Mesendoderm (in vitro differentiated cells): Measurements from ENCODE around the gene MAMDC4.
"Not testable (repeated sequence)": the region's sequence is repeated elsewhere in the genome, so short reads cannot be mapped to it uniquely, and the experiment has no call there.

Experiments
- DNase-seq: peaks from one replicate; pipeline ENCODE4 v3.0.0; 2013
- H2AK5ac ChIP-seq: 2 replicates; pipeline ENCODE4 v1.6.1; 2013; ENCODE audit warnings: low read length, inconsistent platforms
- H2BK120ac ChIP-seq: 2 replicates; pipeline ENCODE4 v1.6.1; 2013; ENCODE audit warnings: low read depth, mild to moderate bottlenecking, low read length, moderate library complexity, mixed read lengths
- H2BK15ac ChIP-seq: replicated peaks from 2 replicates; pipeline ENCODE4 v1.6.1; 2013; ENCODE audit warnings: low read depth, mild to moderate bottlenecking, moderate library complexity
- H2BK5ac ChIP-seq: 2 replicates; pipeline ENCODE4 v1.6.1; 2013; ENCODE audit warnings: low read length, inconsistent platforms
- H3K18ac ChIP-seq: 2 replicates; pipeline ENCODE4 v1.6.1; 2013; ENCODE audit warnings: mild to moderate bottlenecking, low read length, mixed read lengths
- H3K23ac ChIP-seq: one replicate; pipeline ENCODE4 v1.6.1; 2013; ENCODE audit warnings: low read length
- H3K27ac ChIP-seq: 2 replicates; pipeline ENCODE4 v1.5.1; 2013; ENCODE audit warnings: low read depth, mild to moderate bottlenecking, inconsistent platforms, low read length, moderate library complexity
- H3K27me3 ChIP-seq: 2 replicates; pipeline ENCODE4 v1.6.1; 2013; ENCODE audit warnings: low read length, control low read depth, mild to moderate bottlenecking, inconsistent platforms; ENCODE audit not compliant: insufficient read depth, poor library complexity
- H3K36me3 ChIP-seq: 2 replicates; pipeline ENCODE4 v1.6.1; 2013; ENCODE audit warnings: low read length, inconsistent platforms; ENCODE audit not compliant: control insufficient read depth, insufficient read depth
- H3K4ac ChIP-seq: one replicate; pipeline ENCODE4 v1.6.1; 2013; ENCODE audit warnings: low read depth, mild to moderate bottlenecking, low read length, moderate library complexity
- H3K4me1 ChIP-seq: 2 replicates; pipeline ENCODE4 v1.6.1; 2013; ENCODE audit warnings: low read depth, low read length, inconsistent platforms; ENCODE audit not compliant: control insufficient read depth
- H3K4me2 ChIP-seq: 2 replicates; pipeline ENCODE4 v1.6.1; 2013; ENCODE audit warnings: low read length
- H3K4me3 ChIP-seq: 2 replicates; pipeline ENCODE4 v1.5.1; 2013; ENCODE audit warnings: mild to moderate bottlenecking, low read length
- H3K56ac ChIP-seq: one replicate; pipeline ENCODE4 v1.6.1; 2013; ENCODE audit warnings: low read length
- H3K79me1 ChIP-seq: 2 replicates; pipeline ENCODE4 v1.6.1; 2013; ENCODE audit warnings: low read length, inconsistent platforms
- H3K79me2 ChIP-seq: 2 replicates; pipeline ENCODE4 v1.6.1; 2013; ENCODE audit warnings: mild to moderate bottlenecking, low read length; ENCODE audit not compliant: control insufficient read depth, insufficient read depth
- H3K9ac ChIP-seq: 2 replicates; pipeline ENCODE4 v1.6.1; 2013; ENCODE audit warnings: low read length, inconsistent platforms
- H4K5ac ChIP-seq: one replicate; pipeline ENCODE4 v1.6.1; 2013; ENCODE audit warnings: low read length
- H4K8ac ChIP-seq: one replicate; pipeline ENCODE4 v1.6.1; 2013; ENCODE audit warnings: low read depth, mild to moderate bottlenecking, control low read depth, low read length, moderate library complexity
- WGBS: extraction: QIAGEN DNeasy Blood & Tissue Kit; methylation state at CpG from one replicate; pipeline ENCODE4 v1.1.7; 2013; ENCODE audit warnings: low lambda C conversion rate, missing lambda C conversion rate; ENCODE audit not compliant: insufficient coverage; ENCODE audit errors: extremely low coverage; 5-methylcytosine and 5-hydroxymethylcytosine counted together

MAMDC4 gene

DNA sequence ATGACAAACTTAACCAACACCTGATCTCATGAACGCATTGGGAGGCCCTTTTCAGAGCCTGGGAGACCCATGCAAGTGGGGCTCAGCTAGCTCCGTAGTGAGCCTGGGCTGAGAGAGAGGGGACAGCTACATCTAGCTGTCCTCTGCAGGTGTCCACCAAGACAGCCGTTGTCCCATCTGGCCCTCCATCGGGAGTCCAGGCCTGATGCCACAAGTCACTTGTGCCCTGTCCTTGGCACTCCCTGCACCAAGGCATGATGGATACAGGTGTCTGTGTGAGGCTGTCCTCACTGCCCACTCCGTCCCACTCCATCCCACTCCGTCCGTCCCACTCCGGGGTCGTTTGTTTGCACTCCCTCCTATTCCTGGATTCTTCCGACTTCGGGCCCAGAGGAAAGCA lies 16.5 kb downstream of the MAMDC4 start:
- no peak overlapping the region for H3K27ac ChIP-seq
- no peak for DNase-seq
- H2BK120ac ChIP-seq: no peak overlapping the region
- H3K9ac ChIP-seq: no peak overlapping the region
- no CpG with 5 or more reads among the region's 11 CpGs for WGBS
- peaks cover 4% of the 10 kb centered on the region for H3K4me1 ChIP-seq
- H3K36me3 ChIP-seq: no peaks in the 10 kb centered on the region
- peaks cover 10% of the 10 kb centered on the region for H3K79me2 ChIP-seq
- no peak overlapping the region for H3K56ac ChIP-seq
- H3K4ac ChIP-seq: no peak overlapping the region
- no peak overlapping the region for H3K23ac ChIP-seq
- H4K5ac ChIP-seq: no peak overlapping the region
- H3K79me1 ChIP-seq: peaks cover 12% of the 10 kb centered on the region
- H2BK15ac ChIP-seq: no peak overlapping the region
- H3K4me3 ChIP-seq: no peak overlapping the region
- H2BK5ac ChIP-seq: no peak overlapping the region
- H3K18ac ChIP-seq: no peak overlapping the region
- no peak overlapping the region for H2AK5ac ChIP-seq
- H4K8ac ChIP-seq: no peak overlapping the region
- no peaks in the 10 kb centered on the region for H3K27me3 ChIP-seq
- H3K4me2 ChIP-seq: no peak overlapping the region

DNA sequence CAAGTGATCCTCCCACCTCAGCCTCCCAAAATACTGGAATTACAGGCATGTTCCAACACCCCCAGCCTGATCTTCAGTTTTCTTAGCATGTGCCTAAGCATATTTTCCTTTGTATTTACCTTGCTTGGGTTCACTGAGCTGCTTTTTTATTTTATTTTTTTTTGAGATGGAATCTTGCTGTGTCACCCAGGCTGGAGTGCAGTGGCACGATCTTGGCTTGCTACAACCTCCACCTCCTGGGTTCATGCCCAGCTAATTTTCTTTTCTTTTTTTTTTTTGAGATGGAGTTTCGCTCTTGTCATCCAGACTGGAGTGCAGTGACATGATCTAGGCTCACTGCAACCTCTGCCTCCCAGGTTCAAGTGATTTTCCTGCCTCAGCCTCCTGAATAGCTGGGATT lies 17.5 kb downstream of the MAMDC4 start:
- not testable (repeated sequence) for H3K23ac ChIP-seq, H3K18ac ChIP-seq, H3K27me3 ChIP-seq, H3K4ac ChIP-seq, H3K36me3 ChIP-seq, H4K8ac ChIP-seq, DNase-seq, H2BK5ac ChIP-seq, H2BK15ac ChIP-seq, H3K4me1 ChIP-seq, H3K79me1 ChIP-seq, H2BK120ac ChIP-seq, H3K9ac ChIP-seq, H2AK5ac ChIP-seq, H3K56ac ChIP-seq, H3K4me3 ChIP-seq, H3K27ac ChIP-seq, H3K79me2 ChIP-seq, H3K4me2 ChIP-seq, H4K5ac ChIP-seq
- no CpG with 5 or more reads among the region's 2 CpGs for WGBS

DNA sequence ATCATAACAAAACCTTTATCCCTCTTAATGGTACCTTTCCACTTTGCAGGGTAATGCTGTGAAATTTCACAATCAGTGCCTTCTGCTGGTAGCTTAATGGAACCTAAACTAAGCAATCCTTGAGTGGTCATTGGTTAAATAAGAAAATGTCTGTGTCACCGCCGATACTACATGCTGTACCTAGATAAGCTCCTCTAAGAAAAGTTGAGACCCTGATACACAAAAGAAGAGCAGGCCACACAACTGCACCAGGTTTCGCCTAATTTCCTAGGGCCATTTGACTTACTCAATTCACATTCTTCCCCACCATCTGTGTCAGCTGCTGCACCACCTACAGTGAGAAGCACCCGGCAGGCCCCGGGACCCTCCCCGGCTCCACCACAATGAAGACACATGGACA lies 23.0 kb downstream of the MAMDC4 start:
- WGBS: no CpG with 5 or more reads among the region's 6 CpGs
- Histone ChIP-seq H3K27me3 (no peaks in the 10 kb centered on the region), H3K79me2 (no peaks in the 10 kb centered on the region), H3K36me3 (no peaks in the 10 kb centered on the region), H3K4me2 (no peak overlapping the region), H3K18ac (no peak overlapping the region), H2BK5ac (no peak overlapping the region), H2BK120ac (no peak overlapping the region), H3K4ac (no peak overlapping the region), H3K56ac (no peak overlapping the region), H3K79me1 (no peaks in the 10 kb centered on the region), H3K4me3 (no peak overlapping the region), H3K9ac (no peak overlapping the region), H2AK5ac (no peak overlapping the region), H4K5ac (no peak overlapping the region), H3K4me1 (no peaks in the 10 kb centered on the region), H3K23ac (no peak overlapping the region), H2BK15ac (no peak overlapping the region), H3K27ac (no peak overlapping the region), H4K8ac (no peak overlapping the region)
- no peak for DNase-seq

DNA sequence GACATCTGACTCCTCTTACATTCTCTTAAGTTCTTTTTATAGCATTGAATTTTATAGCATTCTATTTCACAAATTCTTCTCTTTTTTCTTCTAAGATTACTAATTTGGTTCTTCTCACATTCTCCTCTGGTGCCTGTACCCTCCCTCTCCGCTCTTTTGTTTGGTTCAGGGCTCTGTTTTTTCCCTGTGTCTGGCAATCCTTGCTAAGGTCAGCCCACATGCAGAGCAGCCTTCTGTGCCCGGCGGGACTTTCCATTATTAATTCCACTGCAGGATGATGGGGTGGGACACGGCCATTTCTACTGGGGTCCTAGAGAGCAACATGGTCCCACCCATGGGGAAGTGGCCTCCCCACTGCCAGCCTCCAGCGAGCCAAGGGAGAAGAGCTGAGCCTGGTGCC lies 24.3 kb downstream of the MAMDC4 start:
- Histone ChIP-seq H3K79me1 (no peaks in the 10 kb centered on the region), H2BK5ac (no peak overlapping the region), H3K27ac (no peak overlapping the region), H3K27me3 (no peaks in the 10 kb centered on the region), H3K56ac (no peak overlapping the region), H3K4ac (no peak overlapping the region), H3K9ac (no peak overlapping the region), H4K8ac (no peak overlapping the region), H3K18ac (no peak overlapping the region), H2AK5ac (no peak overlapping the region), H2BK15ac (no peak overlapping the region), H3K36me3 (no peaks in the 10 kb centered on the region), H2BK120ac (no peak overlapping the region), H3K79me2 (no peaks in the 10 kb centered on the region), H3K23ac (no peak overlapping the region), H3K4me1 (no peaks in the 10 kb centered on the region), H3K4me2 (no peak overlapping the region), H4K5ac (no peak overlapping the region), H3K4me3 (no peak overlapping the region)
- DNase-seq: no peak
- WGBS: no CpG with 5 or more reads among the region's 5 CpGs

DNA sequence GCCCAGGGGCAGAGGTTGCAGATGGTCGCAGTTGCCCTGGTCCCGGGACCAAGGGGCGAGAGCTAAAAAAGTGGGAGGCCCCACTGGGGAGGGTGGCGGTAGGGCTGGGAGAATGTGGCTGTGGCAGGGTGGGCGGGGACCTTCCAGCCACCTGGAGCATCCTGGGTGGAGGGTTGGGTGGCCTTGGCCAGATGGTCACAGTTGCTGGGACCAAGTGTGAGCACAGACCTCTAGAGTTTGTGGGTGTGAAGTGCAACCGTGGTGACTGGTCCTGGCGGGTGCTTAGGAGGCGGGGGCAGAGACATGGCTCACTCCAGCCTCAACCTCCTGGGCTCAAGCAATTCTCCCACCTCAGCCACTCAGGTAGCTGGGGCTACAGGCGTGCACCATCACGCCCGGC lies 28.5 kb downstream of the MAMDC4 start:
- Histone ChIP-seq H3K4me1 (no peaks in the 10 kb centered on the region), H3K79me2 (no peaks in the 10 kb centered on the region), H3K18ac (no peak overlapping the region), H3K23ac (no peak overlapping the region), H3K4me3 (no peak overlapping the region), H3K4ac (no peak overlapping the region), H3K79me1 (no peaks in the 10 kb centered on the region), H3K27ac (no peak overlapping the region), H3K9ac (no peak overlapping the region), H2BK15ac (no peak overlapping the region), H2AK5ac (no peak overlapping the region), H2BK5ac (no peak overlapping the region), H3K36me3 (no peaks in the 10 kb centered on the region), H3K27me3 (no peaks in the 10 kb centered on the region), H3K4me2 (no peak overlapping the region), H4K8ac (no peak overlapping the region), H2BK120ac (no peak overlapping the region), H3K56ac (no peak overlapping the region), H4K5ac (no peak overlapping the region)
- no peak for DNase-seq
- WGBS: no CpG with 5 or more reads among the region's 11 CpGs

DNA sequence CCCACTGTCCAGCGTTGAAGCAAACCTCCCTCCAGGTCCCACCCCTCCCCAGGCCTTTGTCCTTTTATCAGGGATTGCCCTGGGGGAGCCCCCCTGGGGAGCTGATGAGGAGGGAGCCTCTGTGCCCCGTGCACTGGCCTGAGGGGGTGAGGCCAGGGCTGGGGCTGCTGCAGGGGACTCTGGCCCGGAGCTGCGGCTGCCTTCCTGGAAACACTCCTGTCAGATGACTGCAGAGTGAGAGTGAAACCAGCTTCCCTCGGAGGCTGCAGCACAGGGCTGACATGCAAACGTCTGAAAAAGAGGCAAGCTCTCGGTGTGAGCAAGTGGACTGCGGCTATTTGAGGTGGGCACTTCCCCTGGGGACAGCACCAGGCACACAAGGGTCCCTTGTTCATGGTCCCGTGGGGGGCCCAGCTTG lies 29.6 kb downstream of the MAMDC4 start:
- Histone ChIP-seq H2AK5ac (no peak overlapping the region), H3K4ac (no peak overlapping the region), H3K4me3 (no peak overlapping the region), H3K56ac (peak overlapping the region; percentile 15), H4K8ac (no peak overlapping the region), H3K36me3 (no peaks in the 10 kb centered on the region), H4K5ac (no peak overlapping the region), H3K27ac (no peak overlapping the region), H3K4me2 (no peak overlapping the region), H3K4me1 (no peaks in the 10 kb centered on the region), H3K18ac (no peak overlapping the region), H2BK15ac (no peak overlapping the region), H2BK120ac (no peak overlapping the region), H3K27me3 (no peaks in the 10 kb centered on the region), H3K79me2 (peaks cover under 1% of the 10 kb centered on the region), H2BK5ac (no peak overlapping the region), H3K79me1 (no peaks in the 10 kb centered on the region), H3K23ac (no peak overlapping the region), H3K9ac (no peak overlapping the region)
- WGBS: no CpG with 5 or more reads among the region's 9 CpGs
- peak; percentile 25 for DNase-seq
